Thyroid gland (tissue), 4 donors: ENCODE measurements around the gene TENT5A.

Experiments
- POLR2A ChIP-seq, 2 donors: fragments of 450-650 bp; IDR thresholded peaks; one replicate each; pipeline ENCODE4 v1.6.1; 2017; ENCODE audit warnings: antibody characterized with exemption in 2 of 2, mild to moderate bottlenecking in 2 of 2, moderate library complexity in 1 of 2
- TF ChIP-seq, protein P1 (sequence below), 6 experiments: fragments of 200-600 bp in 3 of 6; fragments of 450-650 bp in 3 of 6; sonication (generic) in 3 of 6; IDR thresholded peaks; one replicate each; pipeline ENCODE4 v1.5.1; 2016 to 2019; ENCODE audit warnings: antibody characterized with exemption in 6 of 6, mild to moderate bottlenecking in 2 of 6, inconsistent platforms in 1 of 6, moderate library complexity in 1 of 6

GRCh38 chr6:81759782-81760181 lies 7.3 kb upstream of the TENT5A start:
- no peak for TF ChIP-seq POLR2A (IDR thresholded peaks at IDR 0.05)
- TF ChIP-seq, protein P1, sequence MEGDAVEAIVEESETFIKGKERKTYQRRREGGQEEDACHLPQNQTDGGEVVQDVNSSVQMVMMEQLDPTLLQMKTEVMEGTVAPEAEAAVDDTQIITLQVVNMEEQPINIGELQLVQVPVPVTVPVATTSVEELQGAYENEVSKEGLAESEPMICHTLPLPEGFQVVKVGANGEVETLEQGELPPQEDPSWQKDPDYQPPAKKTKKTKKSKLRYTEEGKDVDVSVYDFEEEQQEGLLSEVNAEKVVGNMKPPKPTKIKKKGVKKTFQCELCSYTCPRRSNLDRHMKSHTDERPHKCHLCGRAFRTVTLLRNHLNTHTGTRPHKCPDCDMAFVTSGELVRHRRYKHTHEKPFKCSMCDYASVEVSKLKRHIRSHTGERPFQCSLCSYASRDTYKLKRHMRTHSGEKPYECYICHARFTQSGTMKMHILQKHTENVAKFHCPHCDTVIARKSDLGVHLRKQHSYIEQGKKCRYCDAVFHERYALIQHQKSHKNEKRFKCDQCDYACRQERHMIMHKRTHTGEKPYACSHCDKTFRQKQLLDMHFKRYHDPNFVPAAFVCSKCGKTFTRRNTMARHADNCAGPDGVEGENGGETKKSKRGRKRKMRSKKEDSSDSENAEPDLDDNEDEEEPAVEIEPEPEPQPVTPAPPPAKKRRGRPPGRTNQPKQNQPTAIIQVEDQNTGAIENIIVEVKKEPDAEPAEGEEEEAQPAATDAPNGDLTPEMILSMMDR (IDR thresholded peaks at IDR 0.05) = no peak
